ENCODE results near the gene CFAP100. TPM values are rescaled to one million over a fixed set of nuclear protein-coding genes. Genes with fewer than 3 reads are reported as not detected.

CFAP100 gene
- total and polyA plus RNA-seq, 2 of the 4 experiments (the other 2 are of a cell fraction), result not detected

DNA sequence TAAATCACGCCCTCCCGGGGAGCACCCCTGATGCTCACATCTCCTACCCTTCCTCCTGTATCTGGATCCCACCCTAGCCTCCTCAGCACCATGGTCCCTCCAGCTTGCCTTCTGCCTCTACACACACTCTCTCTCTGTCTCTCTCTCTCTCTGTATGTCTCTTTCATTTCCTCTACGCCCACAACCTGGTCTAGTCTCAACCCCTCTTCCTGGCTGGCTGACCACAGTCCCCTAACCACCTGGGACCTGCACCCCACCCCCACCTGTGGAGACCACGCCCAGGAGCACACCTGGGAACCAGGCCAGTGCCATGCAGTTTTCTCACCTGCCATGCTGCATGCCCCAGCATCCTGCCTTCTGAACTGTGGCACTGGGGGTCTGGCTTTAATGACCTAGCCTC lies 4.0 kb upstream of the CFAP100 start:
- no TSS peak for BruUV-seq (replicated peaks)
- Histone ChIP-seq H3K9me1 (ENCODE audit: insufficient read depth, low read length) (no peaks in the 10 kb centered on the region), H3K56ac (ENCODE audit: extremely low read depth, insufficient read depth, low read length) (no peak overlapping the region), H3K4ac (ENCODE audit: low read depth, low read length) (no peak overlapping the region), H4K91ac (ENCODE audit: insufficient read depth, low read depth, low read length) (no peak overlapping the region), H3K14ac (replicated peaks; ENCODE audit: low read depth, low read length) (no peak overlapping the region), H3K18ac (ENCODE audit: low read depth, low read length) (no peak overlapping the region), H4K8ac (ENCODE audit: low read depth in 2 of 2, low read length in 2 of 2) (no peak overlapping the region), H3K4me2 (ENCODE audit: low read depth, low read length) (no peak overlapping the region), H2BK120ac (ENCODE audit: low read depth, low read length) (no peak overlapping the region), H4K5ac (ENCODE audit: low read depth, low read length) (no peak overlapping the region), H3K27ac (ENCODE audit: insufficient read depth, low read length) (no peak overlapping the region), H2AFZ (replicated peaks; ENCODE audit: low read length, poor library complexity) (no peak overlapping the region), H2AK9ac (replicated peaks; ENCODE audit: low read depth, low read length, poor library complexity) (no peak overlapping the region), H3K27me3 (ENCODE audit: control insufficient read depth, insufficient read depth, low read length) (peaks cover 40% of the 10 kb centered on the region), H3K36me3 (ENCODE audit: control insufficient read depth, insufficient read depth, low read length) (no peaks in the 10 kb centered on the region), H3K9me3 (ENCODE audit: control insufficient read depth, insufficient read depth, low read length) (no peaks in the 10 kb centered on the region), H3K23ac (ENCODE audit: low read depth, low read length) (no peak overlapping the region), H4K20me1 (ENCODE audit: insufficient read depth, low read length) (no peaks in the 10 kb centered on the region), H3K4me3 (ENCODE audit: insufficient read depth, low read depth, low read length) (no peak overlapping the region), H2BK20ac (ENCODE audit: low read depth, low read length) (no peak overlapping the region), H2BK5ac (ENCODE audit: low read depth, low read length, poor library complexity, severe bottlenecking) (no peak overlapping the region), H2BK15ac (ENCODE audit: low read depth, low read length) (no peak overlapping the region), H3K4me1 (ENCODE audit: control insufficient read depth, insufficient read depth, low read length) (no peaks in the 10 kb centered on the region), H3K79me1 (ENCODE audit: low read depth in 1 of 2, low read length in 2 of 2) (no peaks in the 10 kb centered on the region), H3K9ac (ENCODE audit: low read depth, low read length) (no peak overlapping the region), H2AK5ac (ENCODE audit: low read depth, low read length) (no peak overlapping the region)
- TF ChIP-seq POLR2A (IDR thresholded peaks at IDR 0.05; ENCODE audit: low read depth, low read length), result no peak
- TF ChIP-seq, protein P1, sequence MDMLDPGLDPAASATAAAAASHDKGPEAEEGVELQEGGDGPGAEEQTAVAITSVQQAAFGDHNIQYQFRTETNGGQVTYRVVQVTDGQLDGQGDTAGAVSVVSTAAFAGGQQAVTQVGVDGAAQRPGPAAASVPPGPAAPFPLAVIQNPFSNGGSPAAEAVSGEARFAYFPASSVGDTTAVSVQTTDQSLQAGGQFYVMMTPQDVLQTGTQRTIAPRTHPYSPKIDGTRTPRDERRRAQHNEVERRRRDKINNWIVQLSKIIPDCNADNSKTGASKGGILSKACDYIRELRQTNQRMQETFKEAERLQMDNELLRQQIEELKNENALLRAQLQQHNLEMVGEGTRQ (IDR thresholded peaks at IDR 0.05; ENCODE audit: low read depth, low read length), result no peak
- TF ChIP-seq MAZ (IDR thresholded peaks at IDR 0.05; ENCODE audit: borderline replicate concordance, low read depth, low read length), result no peak
- no peak for TF ChIP-seq SMC3 (IDR thresholded peaks at IDR 0.05; ENCODE audit: low read depth, low read length)
- TF ChIP-seq RCOR1 (IDR thresholded peaks at IDR 0.05; ENCODE audit: insufficient replicate concordance, low read length), result no peak
- TF ChIP-seq FOS (IDR thresholded peaks at IDR 0.05; ENCODE audit: low read depth, low read length), result no peak
- TF ChIP-seq RAD21 (IDR thresholded peaks at IDR 0.05; ENCODE audit: low read length), result no peak
- TF ChIP-seq BHLHE40 (IDR thresholded peaks at IDR 0.05; ENCODE audit: low read depth, low read length), result no peak
- TF ChIP-seq, protein P2, sequence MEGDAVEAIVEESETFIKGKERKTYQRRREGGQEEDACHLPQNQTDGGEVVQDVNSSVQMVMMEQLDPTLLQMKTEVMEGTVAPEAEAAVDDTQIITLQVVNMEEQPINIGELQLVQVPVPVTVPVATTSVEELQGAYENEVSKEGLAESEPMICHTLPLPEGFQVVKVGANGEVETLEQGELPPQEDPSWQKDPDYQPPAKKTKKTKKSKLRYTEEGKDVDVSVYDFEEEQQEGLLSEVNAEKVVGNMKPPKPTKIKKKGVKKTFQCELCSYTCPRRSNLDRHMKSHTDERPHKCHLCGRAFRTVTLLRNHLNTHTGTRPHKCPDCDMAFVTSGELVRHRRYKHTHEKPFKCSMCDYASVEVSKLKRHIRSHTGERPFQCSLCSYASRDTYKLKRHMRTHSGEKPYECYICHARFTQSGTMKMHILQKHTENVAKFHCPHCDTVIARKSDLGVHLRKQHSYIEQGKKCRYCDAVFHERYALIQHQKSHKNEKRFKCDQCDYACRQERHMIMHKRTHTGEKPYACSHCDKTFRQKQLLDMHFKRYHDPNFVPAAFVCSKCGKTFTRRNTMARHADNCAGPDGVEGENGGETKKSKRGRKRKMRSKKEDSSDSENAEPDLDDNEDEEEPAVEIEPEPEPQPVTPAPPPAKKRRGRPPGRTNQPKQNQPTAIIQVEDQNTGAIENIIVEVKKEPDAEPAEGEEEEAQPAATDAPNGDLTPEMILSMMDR (conservative IDR thresholded peaks at IDR 0.05; ENCODE audit: low read depth, low read length), result no peak
- no peak for TF ChIP-seq RFX5 (IDR thresholded peaks at IDR 0.05; ENCODE audit: low read depth, low read length)
- no peak for TF ChIP-seq CEBPB (IDR thresholded peaks at IDR 0.05; ENCODE audit: low read depth, low read length)
- TF ChIP-seq, protein P3, sequence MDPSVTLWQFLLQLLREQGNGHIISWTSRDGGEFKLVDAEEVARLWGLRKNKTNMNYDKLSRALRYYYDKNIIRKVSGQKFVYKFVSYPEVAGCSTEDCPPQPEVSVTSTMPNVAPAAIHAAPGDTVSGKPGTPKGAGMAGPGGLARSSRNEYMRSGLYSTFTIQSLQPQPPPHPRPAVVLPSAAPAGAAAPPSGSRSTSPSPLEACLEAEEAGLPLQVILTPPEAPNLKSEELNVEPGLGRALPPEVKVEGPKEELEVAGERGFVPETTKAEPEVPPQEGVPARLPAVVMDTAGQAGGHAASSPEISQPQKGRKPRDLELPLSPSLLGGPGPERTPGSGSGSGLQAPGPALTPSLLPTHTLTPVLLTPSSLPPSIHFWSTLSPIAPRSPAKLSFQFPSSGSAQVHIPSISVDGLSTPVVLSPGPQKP (IDR thresholded peaks at IDR 0.05; ENCODE audit: borderline replicate concordance, low read depth, low read length), result no peak
- TF ChIP-seq CHD1 (IDR thresholded peaks at IDR 0.05; ENCODE audit: low read depth, low read length), result no peak
- no peak for TF ChIP-seq NFE2L2 (IDR thresholded peaks at IDR 0.05; ENCODE audit: low read depth, low read length)
- dilution Hi-C loops (cut with HindIII; ENCODE audit: low sequenced_read_pairs, unreplicated experiment) (no loop called here), intact Hi-C loops (cut with micrococcal nuclease) (no loop called here), in situ Hi-C loops (cut with MboI; ENCODE audit: low sequenced_read_pairs) (loop anchor here (10.0 to 25.0 kb wide), 2 partner anchors 146 to 428 kb away; partner anchors contain the start of gene ROPN1B)
- ChIA-PET CTCF (interaction anchor here (2.0 kb wide), 1 partner anchor 257 kb away, joined by 6 read pairs; no protein-coding TSS in a partner anchor), POLR2A (ENCODE audit: unreplicated experiment) (no interaction called here)
- DNase-seq, result no peak
- 45% methylated on average over 3 of the region's 4 CpGs; no CpG with 5 or more reads in 1 of the 2 experiments for WGBS, 2 experiments (ENCODE audit: extremely low coverage in 2 of 2, insufficient read length in 1 of 2)
- ATAC-seq (ENCODE audit: low read depth), result no peak
